Measurements from ENCODE around the gene POLN.

POLN gene

DNA sequence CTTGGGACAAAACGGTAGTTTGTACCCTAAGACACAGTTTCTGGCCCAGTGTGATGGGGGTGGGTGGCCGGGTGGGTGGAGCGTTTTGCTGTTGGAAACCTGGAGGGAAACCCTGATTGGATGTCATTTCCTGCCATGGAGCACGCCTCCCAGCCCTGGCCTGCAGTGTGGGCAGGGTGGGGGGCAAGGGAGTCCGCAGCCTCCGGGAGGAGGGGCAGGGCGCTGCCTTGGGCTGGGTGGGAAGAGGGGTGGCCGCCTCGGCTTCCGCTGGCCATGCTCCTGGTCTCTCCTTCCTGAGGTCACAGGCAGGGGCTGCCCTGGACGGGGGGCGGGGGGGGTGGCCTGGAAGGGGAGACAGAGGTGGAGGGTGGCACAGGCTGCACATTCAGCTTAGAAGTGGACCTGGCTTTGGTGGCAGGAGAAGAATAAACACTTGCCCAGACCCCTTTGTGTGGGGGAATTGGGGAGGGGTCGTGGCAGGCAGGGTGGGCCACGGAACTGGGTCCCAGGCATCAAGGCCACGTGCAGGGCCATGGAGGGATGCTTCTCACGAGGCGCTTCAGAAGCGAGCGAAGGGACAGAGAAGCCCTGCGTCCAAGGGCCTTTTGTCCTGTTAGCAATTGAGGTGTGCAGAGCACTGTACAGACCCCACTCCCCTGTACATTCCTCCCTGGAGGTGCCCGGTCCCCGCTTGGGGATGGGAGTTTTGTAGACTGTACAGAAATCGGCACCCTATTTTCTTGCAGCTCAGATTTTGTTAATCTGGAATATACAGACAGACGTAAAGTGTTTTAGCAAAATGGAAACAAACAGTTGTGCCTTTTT, 176.6 kb downstream of the POLN start:
- Mint-ChIP-seq H3K36me3 (ENCODE audit: low read depth) (no peaks in the 10 kb centered on the region), H3K27me3 (ENCODE audit: low read depth) (peaks cover 7% of the 10 kb centered on the region), H3K4me3 (no peak overlapping the region), H3K9me3 (no peaks in the 10 kb centered on the region), H3K27ac (no peak overlapping the region), H3K4me1 (ENCODE audit: low read depth) (peaks cover 1% of the 10 kb centered on the region)

DNA sequence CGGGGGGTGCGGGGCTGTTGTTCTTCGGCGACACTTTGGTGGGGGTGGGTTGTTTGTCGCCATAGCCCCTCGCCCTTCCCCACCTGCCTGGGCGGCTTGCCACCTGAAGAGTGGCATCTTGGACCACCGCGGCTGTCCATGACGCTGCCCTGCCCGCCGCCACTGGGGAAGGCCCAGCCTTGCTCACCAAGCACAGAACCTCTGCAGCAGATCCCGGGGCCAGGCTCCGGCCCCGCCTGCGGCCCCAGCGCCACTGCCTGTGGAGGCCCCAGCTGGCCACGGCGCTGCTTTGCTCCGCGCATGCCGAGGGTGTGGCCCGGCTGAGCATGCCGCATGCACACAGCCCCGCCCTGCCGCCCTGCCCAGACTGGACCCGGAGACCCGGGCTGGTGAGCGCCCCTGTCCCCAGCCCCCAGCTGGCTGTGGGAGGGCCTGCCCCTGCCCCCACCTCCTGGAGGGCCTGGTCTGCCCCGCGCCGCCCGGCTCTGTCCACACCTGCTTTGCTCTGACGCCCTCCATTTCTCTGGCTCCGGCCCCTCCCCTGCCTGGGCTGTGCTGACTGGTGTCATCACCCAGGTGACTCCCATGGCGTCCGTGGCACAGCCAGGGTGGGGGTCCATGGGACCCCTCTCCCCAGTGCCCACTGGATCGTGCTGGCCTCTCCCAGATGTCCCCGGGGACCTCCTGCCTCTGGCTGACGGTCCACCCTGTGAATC, 177.5 kb downstream of the POLN start:
- Mint-ChIP-seq H3K27me3 (ENCODE audit: low read depth) (peaks cover 7% of the 10 kb centered on the region), H3K27ac (no peak overlapping the region), H3K36me3 (ENCODE audit: low read depth) (no peaks in the 10 kb centered on the region), H3K4me1 (ENCODE audit: low read depth) (peaks cover 1% of the 10 kb centered on the region), H3K9me3 (no peaks in the 10 kb centered on the region), H3K4me3 (no peak overlapping the region)

GRCh38 chr4:2063557-2064275, 178.2 kb downstream of the POLN start:
- Mint-ChIP-seq H3K4me3 (no peak overlapping the region), H3K9me3 (no peaks in the 10 kb centered on the region), H3K4me1 (ENCODE audit: low read depth) (peaks cover 1% of the 10 kb centered on the region), H3K27ac (no peak overlapping the region), H3K36me3 (ENCODE audit: low read depth) (no peaks in the 10 kb centered on the region), H3K27me3 (ENCODE audit: low read depth) (peaks cover 7% of the 10 kb centered on the region)

GRCh38 chr4:2062808-2063524, 179.0 kb downstream of the POLN start:
- no peak overlapping the region for H3K27ac Mint-ChIP-seq
- H3K4me3 Mint-ChIP-seq: no peak overlapping the region
- peaks cover 1% of the 10 kb centered on the region for H3K4me1 Mint-ChIP-seq (ENCODE audit: low read depth)
- no peaks in the 10 kb centered on the region for H3K9me3 Mint-ChIP-seq
- H3K27me3 Mint-ChIP-seq (ENCODE audit: low read depth): peaks cover 7% of the 10 kb centered on the region
- no peaks in the 10 kb centered on the region for H3K36me3 Mint-ChIP-seq (ENCODE audit: low read depth)

DNA sequence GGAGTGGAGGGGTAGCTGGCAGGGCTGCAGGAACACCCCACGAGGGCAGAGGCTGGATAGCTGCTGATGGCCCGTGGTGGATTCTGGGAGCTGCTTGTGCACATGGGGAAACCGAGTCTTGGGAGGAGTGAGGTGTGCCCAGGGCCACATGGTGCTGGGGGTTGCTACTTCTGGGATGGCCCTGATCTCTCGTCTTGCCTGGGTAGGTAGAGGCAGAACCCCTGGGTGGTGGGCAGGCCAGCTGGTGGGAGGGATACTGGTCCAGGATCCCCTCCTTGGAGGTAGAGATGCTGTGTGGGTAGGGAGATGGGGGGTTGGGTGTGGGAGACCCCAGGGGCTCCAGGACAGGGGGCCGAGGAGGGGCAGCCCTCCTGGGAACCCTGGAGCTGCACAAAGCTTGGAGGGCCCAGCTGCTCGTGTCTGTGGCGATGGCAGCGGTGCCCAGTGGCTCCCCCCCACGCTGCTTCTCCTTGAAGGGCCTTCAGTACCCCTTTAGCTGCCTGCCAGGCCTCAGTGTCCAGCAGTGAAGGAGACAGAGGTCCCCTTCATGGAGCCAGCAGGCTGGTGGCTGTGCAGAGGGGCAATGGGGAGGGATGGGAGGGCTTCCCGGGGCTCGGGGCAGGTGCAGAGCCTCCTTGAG, 179.6 kb downstream of the POLN start:
- Mint-ChIP-seq H3K27ac (no peak overlapping the region), H3K4me1 (ENCODE audit: low read depth) (peaks cover 3% of the 10 kb centered on the region), H3K4me3 (no peak overlapping the region), H3K9me3 (no peaks in the 10 kb centered on the region), H3K36me3 (ENCODE audit: low read depth) (no peaks in the 10 kb centered on the region), H3K27me3 (ENCODE audit: low read depth) (peaks cover 14% of the 10 kb centered on the region)

GRCh38 chr4:2061186-2062131, 180.5 kb downstream of the POLN start:
- H3K4me3 Mint-ChIP-seq: no peak overlapping the region
- no peaks in the 10 kb centered on the region for H3K9me3 Mint-ChIP-seq
- H3K27ac Mint-ChIP-seq: no peak overlapping the region
- no peaks in the 10 kb centered on the region for H3K36me3 Mint-ChIP-seq (ENCODE audit: low read depth)
- peaks cover 22% of the 10 kb centered on the region for H3K27me3 Mint-ChIP-seq (ENCODE audit: low read depth)
- H3K4me1 Mint-ChIP-seq (ENCODE audit: low read depth): peaks cover 3% of the 10 kb centered on the region

GRCh38 chr4:2060611-2061185, 181.2 kb downstream of the POLN start:
- no peaks in the 10 kb centered on the region for H3K36me3 Mint-ChIP-seq (ENCODE audit: low read depth)
- H3K4me3 Mint-ChIP-seq: no peak overlapping the region
- peaks cover 28% of the 10 kb centered on the region for H3K27me3 Mint-ChIP-seq (ENCODE audit: low read depth)
- no peak overlapping the region for H3K27ac Mint-ChIP-seq
- peaks cover 3% of the 10 kb centered on the region for H3K4me1 Mint-ChIP-seq (ENCODE audit: low read depth)
- H3K9me3 Mint-ChIP-seq: no peaks in the 10 kb centered on the region

- Mint-ChIP-seq H3K4me3 (no peak overlapping the region), H3K36me3 (ENCODE audit: low read depth) (no peaks in the 10 kb centered on the region), H3K4me1 (ENCODE audit: low read depth) (peaks cover 3% of the 10 kb centered on the region), H3K27me3 (ENCODE audit: low read depth) (peaks cover 32% of the 10 kb centered on the region), H3K9me3 (no peaks in the 10 kb centered on the region), H3K27ac (no peak overlapping the region)
Measured at GRCh38 chr4:2059726-2060602, 182.0 kb downstream of the POLN start.

- H3K4me3 Mint-ChIP-seq: no peak within 1 kb of the TSS
Measured at GRCh38 chr4:2059046-2059725, 182.7 kb downstream of the POLN start, which contains the start of gene NAT8L. NAT8L (plus strand) TSS chr4:2059327; CDS start chr4:2059512, 185 bp downstream.

DNA sequence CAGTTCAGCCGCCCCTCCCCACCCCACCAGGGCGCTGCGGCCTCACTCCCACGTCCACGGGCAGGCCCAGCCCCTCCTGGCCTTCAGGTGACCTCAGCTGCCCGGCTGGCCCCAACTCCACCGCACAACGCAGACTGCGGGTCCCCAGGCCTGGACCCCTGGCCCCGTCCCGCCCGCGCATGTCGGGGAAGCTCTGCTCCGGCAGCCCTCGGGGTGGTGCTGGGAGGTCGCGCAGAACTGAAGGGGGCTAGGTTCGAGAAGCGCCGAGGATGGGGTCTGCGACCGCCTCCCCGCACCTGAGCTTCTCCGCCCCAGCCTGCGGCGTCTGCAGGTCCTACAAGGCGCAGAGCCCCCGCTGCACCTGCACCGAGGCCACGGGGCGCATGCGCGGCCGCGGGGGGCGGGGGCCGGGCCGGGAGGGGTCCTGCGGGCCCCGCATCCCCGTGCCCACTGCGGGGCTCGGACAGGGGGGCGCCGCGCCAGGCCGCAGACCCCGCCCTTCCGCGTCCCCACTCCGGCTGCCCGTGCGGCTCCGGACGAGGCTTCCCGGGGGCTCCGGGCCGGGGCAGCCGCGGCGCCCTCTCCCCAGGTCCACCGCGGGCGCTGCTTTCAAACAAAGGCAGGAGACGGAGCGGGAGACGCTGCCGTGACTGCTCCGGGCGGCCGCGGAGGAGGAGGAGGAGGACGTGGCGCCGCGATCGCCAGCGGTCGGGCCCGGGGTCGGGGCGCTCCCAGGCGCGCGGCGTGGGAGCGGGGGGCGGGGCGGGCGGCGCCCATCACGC, 183.5 kb downstream of the POLN start:
- H3K4me1 Mint-ChIP-seq (ENCODE audit: low read depth): peaks cover 3% of the 10 kb centered on the region
- H3K36me3 Mint-ChIP-seq (ENCODE audit: low read depth): no peaks in the 10 kb centered on the region
- no peak overlapping the region for H3K27ac Mint-ChIP-seq
- H3K4me3 Mint-ChIP-seq: no peak overlapping the region
- H3K27me3 Mint-ChIP-seq (ENCODE audit: low read depth): peaks cover 39% of the 10 kb centered on the region
- no peaks in the 10 kb centered on the region for H3K9me3 Mint-ChIP-seq

More at GRCh38 chr4:2059046-2059725, 182.7 kb downstream of the POLN start, which contains the start of gene NAT8L:
- H3K4me1 Mint-ChIP-seq (ENCODE audit: low read depth): peaks cover 3% of the 10 kb centered on the region
- H3K27me3 Mint-ChIP-seq (ENCODE audit: low read depth): peaks cover 34% of the 10 kb centered on the region
- no peaks in the 10 kb centered on the region for H3K9me3 Mint-ChIP-seq
- H3K27ac Mint-ChIP-seq: no peak within 1 kb of the TSS
- H3K36me3 Mint-ChIP-seq (ENCODE audit: low read depth): no peaks in the 10 kb centered on the region
